NCI-H146 treated with DMSO at 0.1 percent for 48 hours (cell line): ENCODE results near the gene GAPDH.
"Not testable (repeated sequence)": the region's sequence is repeated elsewhere in the genome, so short reads cannot be mapped to it uniquely, and the experiment has no call there.

Experiments used
- DNase-seq: peaks from one replicate; lab custom pipeline; 2025; ENCODE audit not compliant: unreplicated experiment; lab: John Stamatoyannopoulos, UW

Gene GAPDH

GRCh38 chr12:6559500-6559899 lies 25.2 kb downstream of the GAPDH start:
- DNase-seq: no peak

- no peak for DNase-seq
These were observed 26.3 kb downstream of the GAPDH start for GRCh38 chr12:6560501-6561205.

GRCh38 chr12:6562881-6563280 lies 28.6 kb downstream of the GAPDH start:
- DNase-seq: no peak

- DNase-seq: no peak
These were observed 29.2 kb downstream of the GAPDH start for GRCh38 chr12:6563448-6564050.

- no peak for DNase-seq
These were observed 32.9 kb downstream of the GAPDH start for GRCh38 chr12:6567112-6567670.

GRCh38 chr12:6569312-6569711 lies 35.0 kb downstream of the GAPDH start:
- no peak for DNase-seq

- no peak for DNase-seq
These were observed 35.5 kb downstream of the GAPDH start for GRCh38 chr12:6569786-6570185.

- DNase-seq: peak; percentile 27
These were observed 36.1 kb downstream of the GAPDH start for GRCh38 chr12:6570264-6570887.

GRCh38 chr12:6573001-6573400 lies 38.7 kb downstream of the GAPDH start:
- no peak for DNase-seq

GRCh38 chr12:6574576-6575295 lies 40.4 kb downstream of the GAPDH start:
- no peak for DNase-seq

- no peak for DNase-seq
These were observed 41.3 kb downstream of the GAPDH start for GRCh38 chr12:6575648-6576047.

GRCh38 chr12:6582196-6582595 lies 47.9 kb downstream of the GAPDH start:
- no peak for DNase-seq

- DNase-seq: no peak
These were observed 48.6 kb downstream of the GAPDH start for GRCh38 chr12:6582959-6583358.

GRCh38 chr12:6584293-6584692 lies 50.0 kb downstream of the GAPDH start:
- no peak for DNase-seq

- DNase-seq: not testable (repeated sequence)
These were observed 52.3 kb downstream of the GAPDH start for GRCh38 chr12:6586569-6586968.
